Muscle layer of colon (tissue), 2 donors: ENCODE results near the gene ADCK1.
"Not testable (repeated sequence)": the region's sequence is repeated elsewhere in the genome, so short reads cannot be mapped to it uniquely, and the experiment has no call there.

Experiments used
- H3K27ac ChIP-seq: one replicate; pipeline ENCODE4 v1.7.0; 2013; ENCODE audit warnings: low read depth, mild to moderate bottlenecking, low read length, moderate library complexity
- H3K27me3 ChIP-seq, 2 donors: one replicate each; pipeline ENCODE4 v1.7.0; 2013; ENCODE audit warnings: low read length in 2 of 2, mild to moderate bottlenecking in 2 of 2; ENCODE audit not compliant: insufficient read depth in 2 of 2, control insufficient read depth in 1 of 2
- H3K36me3 ChIP-seq: one replicate; pipeline ENCODE4 v1.7.0; 2013; ENCODE audit warnings: mild to moderate bottlenecking, low read length; ENCODE audit not compliant: insufficient read depth
- H3K4me1 ChIP-seq: one replicate; pipeline ENCODE4 v1.7.0; 2013; ENCODE audit warnings: mild to moderate bottlenecking, low read length; ENCODE audit not compliant: insufficient read depth
- H3K4me3 ChIP-seq, 2 donors: one replicate each; pipeline ENCODE4 v1.7.0; 2013; ENCODE audit warnings: low read length in 2 of 2, low read depth in 1 of 2, mild to moderate bottlenecking in 1 of 2, moderate library complexity in 1 of 2
- H3K9ac ChIP-seq: one replicate; pipeline ENCODE4 v1.7.0; 2013; ENCODE audit warnings: low read length
- H3K9me3 ChIP-seq: one replicate; pipeline ENCODE4 v1.7.0; 2013; ENCODE audit warnings: mild to moderate bottlenecking, low read length
- donor health status: abdominal sarcoma.
- donor health status: Adenocarcinoma of cecum.

The ADCK1 gene

DNA sequence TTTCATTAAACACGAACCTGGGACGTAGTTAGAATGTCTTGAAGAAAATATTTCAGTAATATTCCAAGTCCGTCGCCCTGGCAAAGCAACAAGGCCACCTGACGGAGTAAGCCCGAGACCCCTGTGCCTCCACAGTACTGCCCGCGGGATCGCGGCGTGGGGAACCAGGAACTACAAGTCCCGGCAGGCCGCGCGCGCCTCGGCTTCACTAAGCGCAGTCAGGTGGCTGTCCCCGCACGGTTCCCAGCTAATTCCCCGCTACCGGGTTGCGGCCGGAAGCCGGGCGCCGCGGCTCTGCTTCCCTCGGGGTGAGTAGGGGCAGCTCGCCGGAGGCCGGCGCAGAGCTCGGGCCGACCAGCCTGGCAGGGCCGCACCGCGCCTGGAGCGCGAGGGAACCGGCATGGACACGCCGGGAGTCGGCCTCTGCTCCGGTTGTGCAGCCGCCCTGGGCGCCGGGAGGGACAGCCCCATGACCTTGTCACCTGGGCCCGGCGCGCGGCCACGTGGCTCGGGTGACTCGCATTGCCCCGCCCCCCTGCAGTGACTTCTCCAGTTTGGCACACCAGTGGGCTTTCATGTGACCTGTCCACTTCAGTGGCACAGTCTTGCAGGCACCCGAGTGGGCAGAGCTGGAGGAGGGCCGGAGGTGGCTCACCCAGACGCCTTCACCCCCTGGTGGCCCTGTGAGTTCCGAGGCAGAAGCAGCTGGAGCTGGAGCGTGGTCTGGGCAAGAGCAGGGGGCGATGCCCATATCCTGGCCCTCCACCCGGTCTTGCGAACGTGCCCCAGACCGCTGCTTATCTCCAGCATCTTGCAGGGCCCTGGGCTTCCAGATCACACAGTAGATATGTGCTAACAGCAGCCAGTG is at the start of gene ADCK1:
TSS of gene ADCK1 (plus strand) at position 247 of the 868 bp plus-strand sequence. CDS start 18,870 bp downstream, outside the sequence.
- Histone ChIP-seq H3K27ac (peak within 1 kb of the TSS; percentile 63), H3K36me3 (no peaks in the 10 kb centered on the region), H3K9ac (peak within 1 kb of the TSS; percentile 39), H3K27me3 (no peaks in the 10 kb centered on the region), H3K9me3 (no peaks in the 10 kb centered on the region), H3K4me1 (no peaks in the 10 kb centered on the region), H3K4me3 (peak within 1 kb of the TSS; percentile 80 to 93)

- no peaks in the 10 kb centered on the region for H3K27me3 ChIP-seq
- no peaks in the 10 kb centered on the region for H3K9me3 ChIP-seq
- no peak overlapping the region for H3K9ac ChIP-seq
- H3K36me3 ChIP-seq: peaks cover 31% of the 10 kb centered on the region
- H3K4me1 ChIP-seq: peaks cover 2% of the 10 kb centered on the region
- no peak overlapping the region for H3K27ac ChIP-seq
- H3K4me3 ChIP-seq: no peak overlapping the region
Measured at GRCh38 chr14:77752266-77752665, 47.6 kb upstream of the ADCK1 start.

- no peak overlapping the region for H3K9ac ChIP-seq
- no peaks in the 10 kb centered on the region for H3K27me3 ChIP-seq
- H3K9me3 ChIP-seq: no peaks in the 10 kb centered on the region
- no peak overlapping the region for H3K27ac ChIP-seq
- H3K36me3 ChIP-seq: peaks cover 31% of the 10 kb centered on the region
- H3K4me3 ChIP-seq: no peak overlapping the region
- H3K4me1 ChIP-seq: peaks cover 7% of the 10 kb centered on the region
Measured at GRCh38 chr14:77752799-77753516, 47.0 kb upstream of the ADCK1 start.

GRCh38 chr14:77760381-77761204 is 39.3 kb upstream of the ADCK1 start, which contains the start of gene SNW1:
TSS of gene SNW1 (minus strand) at chr14:77761156. CDS start at chr14:77761127, 29 bp downstream.
- peak within 1 kb of the TSS; percentile 84 to 86 for H3K4me3 ChIP-seq
- no peaks in the 10 kb centered on the region for H3K9me3 ChIP-seq
- peaks cover 29% of the 10 kb centered on the region for H3K4me1 ChIP-seq
- peaks cover 9% of the 10 kb centered on the region for H3K36me3 ChIP-seq
- peak within 1 kb of the TSS; percentile 84 for H3K9ac ChIP-seq
- H3K27me3 ChIP-seq: no peaks in the 10 kb centered on the region
- H3K27ac ChIP-seq: peak within 1 kb of the TSS; percentile 90

- peak overlapping the region; percentile 84 to 86 for H3K4me3 ChIP-seq
- peak overlapping the region; percentile 90 for H3K27ac ChIP-seq
- peaks cover 29% of the 10 kb centered on the region for H3K4me1 ChIP-seq
- H3K9ac ChIP-seq: peak overlapping the region; percentile 84
- H3K9me3 ChIP-seq: no peaks in the 10 kb centered on the region
- no peaks in the 10 kb centered on the region for H3K27me3 ChIP-seq
- H3K36me3 ChIP-seq: peaks cover 9% of the 10 kb centered on the region
Measured at GRCh38 chr14:77761205-77761931, 38.5 kb upstream of the ADCK1 start.

GRCh38 chr14:77763316-77763715 is 36.6 kb upstream of the ADCK1 start:
- no peaks in the 10 kb centered on the region for H3K9me3 ChIP-seq
- no peak overlapping the region for H3K9ac ChIP-seq
- H3K27ac ChIP-seq: no peak overlapping the region
- no peaks in the 10 kb centered on the region for H3K27me3 ChIP-seq
- H3K36me3 ChIP-seq: peaks cover 8% of the 10 kb centered on the region
- H3K4me3 ChIP-seq: no peak overlapping the region
- H3K4me1 ChIP-seq: peaks cover 20% of the 10 kb centered on the region

DNA sequence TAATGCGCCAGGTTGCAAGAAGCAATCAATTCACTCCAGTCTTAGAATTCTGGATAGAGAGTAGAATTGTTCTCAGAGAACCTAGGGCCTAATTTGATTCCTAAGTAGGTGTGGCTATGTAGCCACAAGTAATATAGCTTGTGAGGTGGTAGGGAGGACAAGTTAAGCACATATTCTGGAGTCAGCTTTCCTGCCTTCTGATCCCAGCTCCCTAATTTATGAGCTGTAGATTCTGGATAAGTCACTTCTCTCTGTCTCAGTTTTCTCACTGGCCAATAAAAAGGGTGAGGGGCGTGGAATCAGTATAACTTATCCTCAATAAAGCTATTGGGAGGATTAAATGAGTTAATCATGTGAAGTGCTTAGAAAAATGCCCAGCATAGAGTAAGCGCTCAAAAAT is 35.9 kb upstream of the ADCK1 start:
- H3K27me3 ChIP-seq: no peaks in the 10 kb centered on the region
- no peaks in the 10 kb centered on the region for H3K9me3 ChIP-seq
- no peak overlapping the region for H3K27ac ChIP-seq
- no peak overlapping the region for H3K9ac ChIP-seq
- H3K36me3 ChIP-seq: peaks cover under 1% of the 10 kb centered on the region
- no peak overlapping the region for H3K4me3 ChIP-seq
- peaks cover 13% of the 10 kb centered on the region for H3K4me1 ChIP-seq

DNA sequence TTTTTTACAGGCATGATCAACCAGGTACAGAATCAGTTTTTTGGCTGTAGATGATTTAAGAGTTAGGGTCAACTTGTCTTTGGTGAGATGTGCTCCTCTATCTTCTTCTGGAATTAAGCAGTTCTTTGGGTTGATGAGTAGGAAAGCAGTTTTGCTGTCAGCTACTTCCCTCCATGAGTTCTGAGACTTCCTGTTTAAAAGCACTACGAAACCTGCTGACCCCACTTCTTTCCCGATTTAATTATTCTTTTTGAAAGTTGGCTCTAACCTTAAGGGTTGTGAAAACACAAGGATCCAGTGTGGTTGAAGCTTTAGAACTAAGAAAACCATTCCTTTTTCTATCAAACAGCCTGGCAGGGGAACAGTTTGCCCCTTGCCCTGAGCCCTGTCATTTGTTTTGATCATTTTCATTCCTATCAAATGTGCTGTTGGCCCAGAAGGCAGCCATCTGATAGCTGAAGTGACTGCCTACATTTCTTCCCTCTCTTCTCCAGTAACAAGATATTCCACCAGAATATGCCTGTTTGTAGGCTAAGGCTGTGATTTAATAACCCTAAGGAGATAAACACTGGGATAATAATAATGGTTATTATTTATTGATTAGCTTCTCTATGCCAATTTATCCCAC is 31.4 kb upstream of the ADCK1 start:
- H3K9me3 ChIP-seq, H3K4me1 ChIP-seq, H3K4me3 ChIP-seq, H3K27ac ChIP-seq, H3K36me3 ChIP-seq, H3K27me3 ChIP-seq, H3K9ac ChIP-seq: not testable (repeated sequence)

DNA sequence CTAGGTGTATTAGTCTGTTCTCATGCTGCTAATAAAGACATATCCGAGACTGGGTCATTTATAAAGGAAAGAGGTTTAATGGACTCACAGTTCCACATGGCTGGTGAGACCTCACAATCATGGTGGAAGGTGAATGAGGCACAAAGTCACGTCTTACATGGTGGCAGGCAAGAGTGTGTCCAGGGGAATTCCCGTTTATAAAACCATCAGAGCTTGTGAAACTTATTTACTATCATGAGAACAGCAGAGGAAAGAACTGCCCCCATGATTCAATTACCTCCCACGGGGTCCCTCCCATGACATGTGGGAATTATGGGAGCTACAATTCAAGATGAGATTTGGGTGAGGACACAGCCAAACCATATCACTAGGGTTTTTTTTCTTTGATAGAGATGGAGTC is 25.9 kb upstream of the ADCK1 start:
- not testable (repeated sequence) for H3K4me3 ChIP-seq, H3K27ac ChIP-seq, H3K4me1 ChIP-seq

DNA sequence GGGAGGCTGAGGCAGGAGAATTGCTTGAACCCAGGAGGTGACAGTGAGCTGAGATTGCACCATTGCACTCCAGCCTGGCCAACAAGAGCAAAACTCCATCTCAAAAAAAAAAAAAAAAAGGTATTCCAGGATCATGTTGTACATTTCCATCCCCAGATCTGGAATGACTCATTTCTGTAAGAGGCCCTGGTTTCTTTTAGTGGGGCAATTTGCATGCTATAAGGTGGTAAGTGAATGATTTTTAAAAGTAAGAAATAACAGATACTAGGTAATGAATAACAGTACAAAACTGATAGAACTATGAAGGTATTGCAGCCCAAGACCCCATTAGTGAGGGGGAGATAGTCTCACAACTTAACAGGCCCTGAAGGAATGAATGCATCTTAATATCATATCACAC is 17.7 kb upstream of the ADCK1 start:
- Histone ChIP-seq H3K27me3 (no peaks in the 10 kb centered on the region), H3K4me1 (no peaks in the 10 kb centered on the region), H3K9ac (no peak overlapping the region), H3K27ac (no peak overlapping the region), H3K9me3 (no peaks in the 10 kb centered on the region), H3K4me3 (no peak overlapping the region), H3K36me3 (no peaks in the 10 kb centered on the region)

More for the DNA sequence above, 25.9 kb upstream of the ADCK1 start:
- not testable (repeated sequence) for H3K36me3 ChIP-seq, H3K9ac ChIP-seq, H3K27me3 ChIP-seq, H3K9me3 ChIP-seq
